Pulmonary artery endothelial cell (primary cell): ENCODE measurements around the gene MRFAP1L1. TPM values are rescaled to one million over a fixed set of nuclear protein-coding genes. Genes with fewer than 3 reads are reported as not detected.

ENCODE experiments used
- DNase-seq: peaks from one replicate; pipeline ENCODE4 v3.0.0-alpha.2; 2011; ENCODE audit warnings: low read depth, low spot score
- total RNA-seq: library from RNA; depleted of rRNA; stranded (reverse); fragments of >200 nt; gene quantifications from 2 replicates; pipeline ENCODE4 v1.2.3, GENCODE V29; 2014

The MRFAP1L1 gene
- total RNA-seq, 1 donor from 2014 or later, result 53.3 TPM

GRCh38 chr4:6663596-6664393, 45.9 kb downstream of the MRFAP1L1 start:
- DNase-seq, result no peak

- no peak for DNase-seq
Observed at GRCh38 chr4:6662591-6662990, 47.1 kb downstream of the MRFAP1L1 start.

- DNase-seq, result no peak
Observed at GRCh38 chr4:6660430-6660829, 49.2 kb downstream of the MRFAP1L1 start.

GRCh38 chr4:6659897-6660296, 49.8 kb downstream of the MRFAP1L1 start:
- no peak for DNase-seq

- DNase-seq, result no peak
Observed at GRCh38 chr4:6658597-6659075, 51.0 kb downstream of the MRFAP1L1 start.

- no peak for DNase-seq
Observed at GRCh38 chr4:6658209-6658595, 51.5 kb downstream of the MRFAP1L1 start.

Other genes with a start within 250 kb of the MRFAP1L1 start
- 0.04 TPM in 1 of 2 replicates, not detected in the other for gene PPP2R2C, start 237.3 kb downstream of the MRFAP1L1 start, total RNA-seq
- gene MAN2B2, start 134.7 kb downstream of the MRFAP1L1 start, total RNA-seq, result 15.3 and 16.3 TPM in 2 replicates
- 184 and 194 TPM in 2 replicates for gene MRFAP1, start 69.2 kb downstream of the MRFAP1L1 start, total RNA-seq
- gene S100P, start 16.0 kb downstream of the MRFAP1L1 start, total RNA-seq, result 0.07 TPM in 1 of 2 replicates, not detected in the other
- gene BLOC1S4, start 6.3 kb upstream of the MRFAP1L1 start, total RNA-seq, result 10.2 and 16.9 TPM in 2 replicates
- gene KIAA0232, start 72.9 kb upstream of the MRFAP1L1 start, total RNA-seq, result 17.5 and 18.8 TPM in 2 replicates
- 33.6 and 36.7 TPM in 2 replicates for gene TBC1D14, start 200.0 kb upstream of the MRFAP1L1 start, total RNA-seq